ENCODE data around the gene ATP5F1C. TPM values are rescaled to one million over a fixed set of nuclear protein-coding genes. Genes with fewer than 3 reads are reported as not detected.
A peak's percentile ranks its signal among the peaks of the same experiment; 100 is the strongest.

ATP5F1C gene
- total and polyA plus RNA-seq, 2 donors (not counting 3 experiments of a cell fraction or from before 2014, with no cell fraction given) = 184 to 290 TPM

GRCh38 chr10:7795605-7796004 is 7.6 kb downstream of the ATP5F1C start:
- H3K9me3 ChIP-seq (replicated peaks; ENCODE audit: control insufficient read depth, insufficient read depth, low read length) = no peaks in the 10 kb centered on the region
- no peak overlapping the region for H3K27ac ChIP-seq (ENCODE audit: insufficient read depth, low read depth, low read length)
- DNase-seq (ENCODE audit: low read depth, low spot score) (peak; percentile 55), FAIRE-seq (no peak)
- H3K9ac ChIP-seq (replicated peaks; ENCODE audit: extremely low read depth, insufficient read depth, low read length) = no peak overlapping the region
- H3K4me1 ChIP-seq (ENCODE audit: control insufficient read depth, extremely low read depth, insufficient read depth, low read length) = peaks cover 17% of the 10 kb centered on the region
- ChIA-PET POLR2A (no interaction called here), CTCF (interaction anchor here (0.6 kb wide), 1 partner anchor 1302 kb away, joined by 3 read pairs; no protein-coding TSS in a partner anchor)
- H3K36me3 ChIP-seq (ENCODE audit: control insufficient read depth in 2 of 2, extremely low read depth in 1 of 2, insufficient read depth in 2 of 2, low read length in 2 of 2) = peaks cover 2 to 10% of the 10 kb centered on the region in 2 experiments
- H4K20me1 ChIP-seq (replicated peaks; ENCODE audit: control insufficient read depth, extremely low read depth, insufficient read depth, low read length) = no peaks in the 10 kb centered on the region
- dilution Hi-C loops (cut with MboI; ENCODE audit: extremely low pct_ligation_motif_present, low sequenced_read_pairs) (no loop called here), intact Hi-C loops (cut with micrococcal nuclease) (no loop called here)
- H3K79me2 ChIP-seq (ENCODE audit: control insufficient read depth, insufficient read depth, low read length) = peaks cover 59% of the 10 kb centered on the region
- H2AFZ ChIP-seq (ENCODE audit: low read depth, low read length) = no peak overlapping the region
- H3K4me3 ChIP-seq (replicated peaks in 1 of 3; ENCODE audit: insufficient read depth in 1 of 3, low read depth in 1 of 3, low read length in 3 of 3) = no peak overlapping the region
- no TSS peak for BruUV-seq (replicated peaks)
- H3K9me1 ChIP-seq (replicated peaks; ENCODE audit: control insufficient read depth, extremely low read depth, insufficient read depth, low read length) = no peaks in the 10 kb centered on the region
- no peak overlapping the region for H3K4me2 ChIP-seq (ENCODE audit: insufficient read depth, low read length)
- no peak for TF ChIP-seq MAX (IDR thresholded peaks at IDR 0.05; ENCODE audit: insufficient read depth, insufficient read length)
- TF ChIP-seq JUN (IDR thresholded peaks at IDR 0.05; ENCODE audit: borderline replicate concordance, insufficient read depth, insufficient read length, low read depth) = no peak
- no peak for TF ChIP-seq FOS (IDR thresholded peaks at IDR 0.05; ENCODE audit: borderline replicate concordance, insufficient read depth, low read length)
- no peak for TF ChIP-seq EZH2 (IDR thresholded peaks at IDR 0.05; ENCODE audit: borderline replicate concordance, low read depth, low read length, severe bottlenecking)
- no peak for TF ChIP-seq GATA2 (IDR thresholded peaks at IDR 0.05; ENCODE audit: insufficient read depth, insufficient read length, low read depth, low read length)
- TF ChIP-seq CTCF (IDR thresholded peaks at IDR 0.05; ENCODE audit: extremely low read depth in 1 of 2, insufficient read depth in 1 of 2, low read depth in 1 of 2, low read length in 2 of 2) = no peak
- H3K27me3 ChIP-seq (ENCODE audit: control insufficient read depth in 2 of 2, insufficient read depth in 2 of 2, low read length in 2 of 2) = no peaks in the 10 kb centered on the region
